H1 (cell line): Measurements from ENCODE around the gene GALE. TPM values are rescaled to one million over a fixed set of nuclear protein-coding genes. Genes with fewer than 3 reads are reported as not detected.

ENCODE experiments used
- CTCF ChIA-PET: fragments of 300-600 bp; sonication (Branson Sonifier 250); formaldehyde crosslinking; loops from one replicate; lab custom pipeline; 2021; ENCODE audit not compliant: partially characterized antibody; lab: Charles Lee
- POLR2A ChIA-PET: fragments of 300-600 bp; sonication (Branson Sonifier 250); formaldehyde crosslinking; loops from one replicate; lab custom pipeline; 2021; ENCODE audit warnings: inconsistent platforms; ENCODE audit not compliant: partially characterized antibody; lab: Charles Lee
- DNase-seq, 2 experiments: peaks; one replicate each; pipeline versions ENCODE4 v3.0.0 to v3.0.0-alpha.2; 2010 to 2022; ENCODE audit warnings: low spot score in 2 of 2, low read depth in 1 of 2, mixed read lengths in 1 of 2
- FAIRE-seq: peaks from 2 replicates; lab custom pipeline; 2011; peaks lifted over from hg19 to GRCh38; lab: Jason Lieb, UNC
- H2AFZ ChIP-seq: 2 replicates; pipeline ENCODE4 v1.8.1; 2012; ENCODE audit warnings: low read length, inconsistent platforms
- H2AK5ac ChIP-seq: 2 replicates; pipeline ENCODE4 v1.6.1; 2013; ENCODE audit warnings: low read depth, low read length
- H2BK120ac ChIP-seq: replicated peaks from 2 replicates; pipeline ENCODE3; 2013; ENCODE audit warnings: low read depth, low read length, inconsistent platforms
- H2BK12ac ChIP-seq: 2 replicates; pipeline ENCODE4 v1.6.1; 2013; ENCODE audit warnings: low read depth, low read length
- H2BK15ac ChIP-seq: 2 replicates; pipeline ENCODE4 v1.6.1; 2013; ENCODE audit warnings: low read length
- H2BK20ac ChIP-seq: 2 replicates; pipeline ENCODE4 v1.6.1; 2013; ENCODE audit warnings: low read length
- H2BK5ac ChIP-seq: 2 replicates; pipeline ENCODE4 v1.6.1; 2013; ENCODE audit warnings: low read depth, low read length
- H3K14ac ChIP-seq: 2 replicates; pipeline ENCODE4 v1.6.1; 2013; ENCODE audit warnings: inconsistent platforms; ENCODE audit not compliant: insufficient read length
- H3K18ac ChIP-seq: 2 replicates; pipeline ENCODE4 v1.6.1; 2013; ENCODE audit warnings: low read length; ENCODE audit errors: extremely low read depth
- H3K23ac ChIP-seq: 2 replicates; pipeline ENCODE4 v1.6.1; 2013; ENCODE audit warnings: inconsistent platforms; ENCODE audit not compliant: insufficient read length
- H3K23me2 ChIP-seq: 2 replicates; pipeline ENCODE4 v1.6.1; 2013; ENCODE audit warnings: low read depth, low read length
- H3K27ac ChIP-seq: 2 replicates; pipeline ENCODE4 v1.6.1; 2011; ENCODE audit warnings: low read depth, low read length, inconsistent platforms
- H3K27me3 ChIP-seq, 4 experiments: replicated peaks in 1 of 4; 1 replicate in 1 of 4; 2 replicates in 3 of 4; pipeline versions ENCODE4 v1.6.1 to v1.8.1; 2011 to 2013; ENCODE audit warnings: low read length in 3 of 4, mild to moderate bottlenecking in 3 of 4, inconsistent platforms in 2 of 4, mixed read lengths in 2 of 4, moderate library complexity in 1 of 4; ENCODE audit not compliant: control insufficient read depth in 3 of 4, insufficient read depth in 3 of 4; ENCODE audit errors: extremely low read depth in 1 of 4
- H3K36me3 ChIP-seq, 4 experiments: 2 replicates each; pipeline versions ENCODE4 v1.6.1 to v1.8.1; 2011 to 2013; ENCODE audit warnings: mild to moderate bottlenecking in 4 of 4, low read length in 3 of 4, moderate library complexity in 2 of 4, control low read depth in 1 of 4, inconsistent platforms in 1 of 4; ENCODE audit not compliant: insufficient read depth in 4 of 4, control insufficient read depth in 2 of 4
- H3K4ac ChIP-seq: replicated peaks from 2 replicates; pipeline ENCODE3; 2013; ENCODE audit warnings: low read length, low read depth, mixed read lengths, inconsistent platforms; ENCODE audit not compliant: insufficient read length
- H3K4me1 ChIP-seq, 4 experiments: replicated peaks in 1 of 4; 1 replicate in 1 of 4; 2 replicates in 3 of 4; pipeline versions ENCODE4 v1.6.1 to v1.8.1; 2011 to 2013; ENCODE audit warnings: low read length in 3 of 4, inconsistent platforms in 2 of 4, mixed read lengths in 1 of 4; ENCODE audit not compliant: insufficient read depth in 4 of 4, control insufficient read depth in 3 of 4
- H3K4me2 ChIP-seq, 2 experiments: 2 replicates each; pipeline versions ENCODE4 v1.6.1 to v1.8.1; 2011 to 2013; ENCODE audit warnings: low read depth in 2 of 2, low read length in 2 of 2, control low read depth in 1 of 2, inconsistent platforms in 1 of 2, mild to moderate bottlenecking in 1 of 2; ENCODE audit not compliant: insufficient read depth in 1 of 2
- H3K4me3 ChIP-seq, 4 experiments: fragments of 200-600, 300-600 bp in 1 of 4; sonication (generic), shearing (Covaris generic), sonication (Bioruptor Twin) in 1 of 4; 2 replicates each; pipeline versions ENCODE4 v1.5.1 to v1.8.1; 2011 to 2016; ENCODE audit warnings: low read length in 4 of 4, low read depth in 3 of 4, control low read depth in 2 of 4, inconsistent platforms in 2 of 4, mild to moderate bottlenecking in 2 of 4, mixed read lengths in 1 of 4, moderate library complexity in 1 of 4; ENCODE audit not compliant: insufficient read depth in 2 of 4; ENCODE audit errors: extremely low read depth in 1 of 4
- H3K56ac ChIP-seq: replicated peaks from 2 replicates; pipeline ENCODE3; 2013; ENCODE audit warnings: low read depth, mild to moderate bottlenecking, mixed read lengths, low read length, inconsistent platforms; ENCODE audit not compliant: insufficient read length
- H3K79me1 ChIP-seq: 2 replicates; pipeline ENCODE4 v1.6.1; 2013; ENCODE audit warnings: low read depth, low read length, control low read depth
- H3K79me2 ChIP-seq, 2 experiments: 2 replicates each; pipeline versions ENCODE4 v1.6.1 to v1.8.1; 2012 to 2013; ENCODE audit warnings: low read length in 2 of 2, mild to moderate bottlenecking in 2 of 2, inconsistent platforms in 1 of 2; ENCODE audit not compliant: insufficient read depth in 2 of 2, control insufficient read depth in 1 of 2
- H3K9ac ChIP-seq, 4 experiments: replicated peaks in 1 of 4; 1 replicate in 1 of 4; 2 replicates in 3 of 4; pipeline versions ENCODE4 v1.6.1 to v1.8.1; 2011 to 2013; ENCODE audit warnings: low read depth in 3 of 4, low read length in 3 of 4, control low read depth in 2 of 4, mild to moderate bottlenecking in 2 of 4, moderate library complexity in 2 of 4, inconsistent platforms in 1 of 4; ENCODE audit errors: extremely low read depth in 1 of 4
- H3K9me3 ChIP-seq, 2 experiments: 2 replicates each; pipeline versions ENCODE4 v1.6.1 to v1.8.1; 2012 to 2013; ENCODE audit warnings: mild to moderate bottlenecking in 2 of 2, moderate library complexity in 2 of 2, control low read depth in 1 of 2, inconsistent platforms in 1 of 2, low read depth in 1 of 2, low read length in 1 of 2, mixed read lengths in 1 of 2; ENCODE audit not compliant: insufficient read depth in 2 of 2
- H4K20me1 ChIP-seq, 2 experiments: replicated peaks in 1 of 2; 2 replicates each; pipeline versions ENCODE3 to v1.8.1; 2011 to 2013; ENCODE audit warnings: inconsistent platforms in 2 of 2, low read length in 2 of 2, mild to moderate bottlenecking in 1 of 2; ENCODE audit not compliant: insufficient read depth in 2 of 2, control insufficient read depth in 1 of 2
- H4K5ac ChIP-seq: 2 replicates; pipeline ENCODE4 v1.6.1; 2013; ENCODE audit warnings: low read length, low read depth, mixed read lengths, inconsistent platforms; ENCODE audit not compliant: insufficient read length
- H4K8ac ChIP-seq: 2 replicates; pipeline ENCODE4 v1.8.0; 2013; ENCODE audit warnings: mild to moderate bottlenecking, moderate library complexity, low read length, inconsistent platforms; ENCODE audit not compliant: insufficient read depth; ENCODE audit errors: extremely low read depth
- H4K91ac ChIP-seq: replicated peaks from 2 replicates; pipeline ENCODE3; 2013; ENCODE audit warnings: low read length, mixed read lengths, inconsistent platforms; ENCODE audit not compliant: insufficient read length
- CTBP2 ChIP-seq: IDR thresholded peaks from 2 replicates; pipeline ENCODE4 v1.7.0; 2011; ENCODE audit warnings: borderline replicate concordance, mild to moderate bottlenecking, moderate library complexity, mixed read lengths, low read length; ENCODE audit not compliant: insufficient read depth, insufficient read length
- EGR1 ChIP-seq: IDR thresholded peaks from 2 replicates; pipeline ENCODE4 v1.6.1; 2011; ENCODE audit warnings: low read depth, low read length, borderline replicate concordance
- HDAC2 ChIP-seq, 2 experiments: fragments of 300-600 bp in 1 of 2; sonication (generic) in 1 of 2; IDR thresholded peaks; 2 replicates each; pipeline ENCODE4 v1.6.1; 2011 to 2012; ENCODE audit warnings: low read depth in 2 of 2, low read length in 2 of 2, mild to moderate bottlenecking in 2 of 2, moderate library complexity in 2 of 2, borderline replicate concordance in 1 of 2, inconsistent platforms in 1 of 2
- KDM1A ChIP-seq: fragments of 200-600, 300-600 bp; sonication (generic); IDR thresholded peaks from 2 replicates; pipeline ENCODE4 v1.7.1; 2016; ENCODE audit warnings: mild to moderate bottlenecking, low read length, borderline replicate concordance
- KDM5A ChIP-seq: fragments of 200-600 bp; IDR thresholded peaks from 2 replicates; pipeline ENCODE4 v1.7.1; 2012; ENCODE audit warnings: mild to moderate bottlenecking, low read length, inconsistent platforms, mixed read lengths
- RBBP5 ChIP-seq: IDR thresholded peaks from 2 replicates; pipeline ENCODE4 v1.7.1; 2012; ENCODE audit warnings: low read depth, mild to moderate bottlenecking, inconsistent platforms, low read length, moderate library complexity, borderline replicate concordance
- SIN3A ChIP-seq, 2 experiments: IDR thresholded peaks in 1 of 2; conservative IDR thresholded peaks in 1 of 2; 2 replicates each; pipeline ENCODE4 v1.6.1; 2011 to 2012; ENCODE audit warnings: low read length in 2 of 2, improper control_type of control experiment in 1 of 2, low read depth in 1 of 2, mild to moderate bottlenecking in 1 of 2
- SIRT6 ChIP-seq: IDR thresholded peaks from one replicate; pipeline ENCODE4 v1.7.1; 2012; ENCODE audit warnings: low read length, inconsistent platforms
- SP1 ChIP-seq: IDR thresholded peaks from 2 replicates; pipeline ENCODE4 v1.6.1; 2011; ENCODE audit warnings: low read depth, low read length
- WGBS, 2 experiments: shearing (Covaris generic) in 1 of 2; methylation state at CpG; one replicate each; pipeline versions ENCODE4 v1.1.6 to v1.1.7; 2013 to 2015; ENCODE audit warnings: low lambda C conversion rate in 2 of 2, mixed read lengths in 2 of 2, inconsistent platforms in 1 of 2, low coverage in 1 of 2, missing lambda C conversion rate in 1 of 2; ENCODE audit not compliant: insufficient replicate concordance in 2 of 2, insufficient coverage in 1 of 2, insufficient read length in 1 of 2; ENCODE audit errors: extremely low coverage in 1 of 2, missing lambda C conversion rate in 1 of 2; 5-methylcytosine and 5-hydroxymethylcytosine counted together
- polyA plus RNA-seq, 7 experiments: library from polyadenylated mRNA; depleted of rRNA in 3 of 7; stranded (reverse) in 5 of 7; unstranded in 2 of 7; fragments of >200 nt in 5 of 7; fragments of 200-250 nt in 2 of 7; gene quantifications; 1 replicate in 5 of 7; 2 replicates in 1 of 7; 4 replicates in 1 of 7; pipeline versions ENCODE4 v1.2.1 to v1.2.3, GENCODE V29; 2011 to 2013; ENCODE audit warnings: missing spikeins in 2 of 7, mixed read lengths in 2 of 7
- total RNA-seq: library from RNA; stranded (reverse); fragmentation: NEBNext Ultra II Directional; extraction: Animal tissue kit (Norgen Biotek cat#: 25700); gene quantifications from 2 replicates; pipeline ENCODE4 v1.2.1, GENCODE V29; 2021
- TF ChIP-seq, protein P1 (sequence below), 3 experiments: IDR thresholded peaks; 1 replicate in 2 of 3; 2 replicates in 1 of 3; pipeline versions ENCODE4 v1.5.1 to v1.6.1; 2011; ENCODE audit warnings: low read length in 3 of 3, mild to moderate bottlenecking in 3 of 3, inconsistent platforms in 2 of 3, low read depth in 1 of 3, moderate library complexity in 1 of 3; ENCODE audit not compliant: insufficient read depth in 1 of 3; ENCODE audit errors: control extremely low read depth in 1 of 3
- TF ChIP-seq, protein P2 (sequence below): IDR thresholded peaks from 2 replicates; pipeline ENCODE4 v1.6.1; 2012; ENCODE audit warnings: inconsistent platforms

Gene GALE
- total and polyA plus RNA-seq, 2 of the 8 experiments (the other 6 are each of a cell fraction or from before 2014, with no cell fraction given), result 26.0 to 33.9 TPM

DNA sequence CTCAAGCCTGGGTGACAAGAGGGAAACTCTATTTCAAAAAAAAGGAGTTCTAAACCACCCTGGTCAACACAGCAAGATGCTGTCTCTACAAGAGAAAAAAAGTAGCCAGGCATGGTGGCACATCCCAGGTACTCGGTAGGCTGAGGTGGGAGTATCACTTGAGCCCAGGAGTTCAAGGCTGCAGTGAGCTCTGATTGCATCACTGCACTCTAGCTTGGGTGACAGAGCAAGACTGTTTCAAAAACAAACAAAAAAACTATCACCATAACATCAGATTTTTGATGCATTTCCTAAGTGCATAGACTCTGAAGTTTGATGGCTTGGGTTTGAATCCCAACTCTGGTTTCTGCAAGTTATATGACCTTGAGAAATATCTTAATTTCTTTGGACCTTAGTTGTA, 47.6 kb downstream of the GALE start:
- CTCF ChIA-PET, result interaction anchor here (1.1 to 1.4 kb wide), 4 partner anchors 9 to 44 kb away, joined by 3 to 5 read pairs (median 4); no protein-coding TSS in a partner anchor
- TF ChIP-seq CTBP2 (no peak), SIN3A (conservative IDR thresholded peaks at IDR 0.05 in 1 of 2, IDR thresholded peaks at IDR 0.05 in 1 of 2; ENCODE audit: low read depth in 1 of 2, low read length in 2 of 2) (no peak), SIRT6 (no peak), SP1 (no peak), KDM1A (no peak), RBBP5 (no peak), EGR1 (no peak), HDAC2 (IDR thresholded peaks at IDR 0.05; ENCODE audit: borderline replicate concordance in 1 of 2, low read depth in 2 of 2, low read length in 2 of 2) (no peak), KDM5A (no peak)
- TF ChIP-seq, protein P1, sequence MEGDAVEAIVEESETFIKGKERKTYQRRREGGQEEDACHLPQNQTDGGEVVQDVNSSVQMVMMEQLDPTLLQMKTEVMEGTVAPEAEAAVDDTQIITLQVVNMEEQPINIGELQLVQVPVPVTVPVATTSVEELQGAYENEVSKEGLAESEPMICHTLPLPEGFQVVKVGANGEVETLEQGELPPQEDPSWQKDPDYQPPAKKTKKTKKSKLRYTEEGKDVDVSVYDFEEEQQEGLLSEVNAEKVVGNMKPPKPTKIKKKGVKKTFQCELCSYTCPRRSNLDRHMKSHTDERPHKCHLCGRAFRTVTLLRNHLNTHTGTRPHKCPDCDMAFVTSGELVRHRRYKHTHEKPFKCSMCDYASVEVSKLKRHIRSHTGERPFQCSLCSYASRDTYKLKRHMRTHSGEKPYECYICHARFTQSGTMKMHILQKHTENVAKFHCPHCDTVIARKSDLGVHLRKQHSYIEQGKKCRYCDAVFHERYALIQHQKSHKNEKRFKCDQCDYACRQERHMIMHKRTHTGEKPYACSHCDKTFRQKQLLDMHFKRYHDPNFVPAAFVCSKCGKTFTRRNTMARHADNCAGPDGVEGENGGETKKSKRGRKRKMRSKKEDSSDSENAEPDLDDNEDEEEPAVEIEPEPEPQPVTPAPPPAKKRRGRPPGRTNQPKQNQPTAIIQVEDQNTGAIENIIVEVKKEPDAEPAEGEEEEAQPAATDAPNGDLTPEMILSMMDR (IDR thresholded peaks at IDR 0.05; ENCODE audit: control extremely low read depth in 1 of 3, insufficient read depth in 1 of 3, low read depth in 1 of 3, low read length in 3 of 3), result no peak
- TF ChIP-seq, protein P2, sequence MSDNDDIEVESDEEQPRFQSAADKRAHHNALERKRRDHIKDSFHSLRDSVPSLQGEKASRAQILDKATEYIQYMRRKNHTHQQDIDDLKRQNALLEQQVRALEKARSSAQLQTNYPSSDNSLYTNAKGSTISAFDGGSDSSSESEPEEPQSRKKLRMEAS, result no peak

More for the DNA sequence above, 47.6 kb downstream of the GALE start:
- Histone ChIP-seq H4K5ac (no peak overlapping the region), H2BK20ac (no peak overlapping the region), H3K36me3 (peaks cover 38 to 73% (median 72%) of the 10 kb centered on the region in 4 experiments), H2BK15ac (no peak overlapping the region), H3K23ac (no peak overlapping the region), H3K18ac (no peak overlapping the region), H2AFZ (no peak overlapping the region), H4K91ac (no peak overlapping the region), H2BK5ac (no peak overlapping the region), H2BK120ac (no peak overlapping the region), H3K14ac (no peak overlapping the region), H2BK12ac (no peak overlapping the region), H4K8ac (no peak overlapping the region), H3K27ac (no peak overlapping the region), H3K4me3 (no peak overlapping the region), H3K4me1 (no peaks in the 10 kb centered on the region), H2AK5ac (no peak overlapping the region), H3K9me3 (no peaks in the 10 kb centered on the region), H4K20me1 (peaks cover 9 to 15% of the 10 kb centered on the region in 2 experiments), H3K4me2 (no peak overlapping the region), H3K9ac (no peak overlapping the region), H3K56ac (no peak overlapping the region), H3K23me2 (no peaks in the 10 kb centered on the region), H3K27me3 (no peaks in the 10 kb centered on the region), H3K79me1 (peaks cover 3% of the 10 kb centered on the region; the same call in 1 of the 2 replicates), H3K4ac (no peak overlapping the region), H3K79me2 (peaks cover 0 to 15% of the 10 kb centered on the region in 2 experiments; a peak in 2 of 4 replicates)
- no peak for DNase-seq
- WGBS, 2 experiments, result 100% methylated on average over 1 of the region's 1 CpG; no CpG with 5 or more reads in 1 of the 2 experiments
- POLR2A ChIA-PET, result no interaction called here
- no peak for FAIRE-seq
